NCI-H2196 (cell line): ENCODE measurements around the gene FBLN5.

Experiments
- DNase-seq: peaks from one replicate; lab custom pipeline; 2025; ENCODE audit not compliant: unreplicated experiment; lab: John Stamatoyannopoulos, UW

FBLN5 gene

GRCh38 chr14:91947475-91948184 is at the start of gene FBLN5:
Gene FBLN5 (minus strand): TSS chr14:91947694. CDS start chr14:91947229, 465 bp downstream.
- no peak for DNase-seq

DNA sequence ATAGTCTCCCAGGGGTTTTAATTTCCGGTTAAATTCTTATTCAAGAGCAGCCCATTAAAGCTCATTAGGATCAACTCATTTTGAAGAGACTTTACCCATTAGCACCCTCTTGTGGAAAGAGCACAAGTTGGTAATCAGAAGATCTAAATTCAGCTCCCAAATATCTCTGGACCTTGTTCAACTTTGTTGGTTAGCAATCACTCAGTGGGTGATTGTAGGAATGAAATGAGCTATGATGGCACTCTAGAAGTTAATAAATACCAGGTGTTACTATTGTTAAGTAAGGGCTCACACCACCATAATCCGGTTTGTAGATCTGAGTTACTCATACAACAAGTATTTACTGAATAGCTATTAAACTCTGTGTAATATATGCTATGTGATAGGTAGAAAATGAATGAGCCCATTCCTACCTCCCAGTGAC is 49.5 kb upstream of the FBLN5 start:
- DNase-seq = peak; percentile 32

DNA sequence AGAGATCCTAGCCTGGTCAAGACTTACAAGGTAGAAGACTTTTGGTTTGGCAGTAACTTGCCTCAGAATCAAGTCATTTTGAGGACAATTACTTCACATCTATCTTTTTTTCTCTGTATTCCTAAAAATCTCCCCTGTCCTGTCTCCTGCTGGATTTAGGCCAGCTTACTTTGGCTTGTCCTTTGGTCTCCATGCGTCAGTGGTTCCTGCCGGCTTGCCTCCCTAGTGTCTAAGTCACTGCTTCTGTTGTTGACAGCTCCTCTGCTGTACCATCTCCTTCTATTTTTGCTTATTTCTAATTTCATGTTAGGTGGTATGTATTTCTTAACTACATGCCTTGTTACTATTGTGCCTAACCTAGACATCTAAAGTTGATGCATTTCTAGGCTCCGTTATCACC is 39.7 kb upstream of the FBLN5 start:
- no peak for DNase-seq

GRCh38 chr14:91985521-91986255 is 38.2 kb upstream of the FBLN5 start:
- DNase-seq = no peak

- DNase-seq = no peak
These were observed 37.5 kb upstream of the FBLN5 start for GRCh38 chr14:91985008-91985407.

DNA sequence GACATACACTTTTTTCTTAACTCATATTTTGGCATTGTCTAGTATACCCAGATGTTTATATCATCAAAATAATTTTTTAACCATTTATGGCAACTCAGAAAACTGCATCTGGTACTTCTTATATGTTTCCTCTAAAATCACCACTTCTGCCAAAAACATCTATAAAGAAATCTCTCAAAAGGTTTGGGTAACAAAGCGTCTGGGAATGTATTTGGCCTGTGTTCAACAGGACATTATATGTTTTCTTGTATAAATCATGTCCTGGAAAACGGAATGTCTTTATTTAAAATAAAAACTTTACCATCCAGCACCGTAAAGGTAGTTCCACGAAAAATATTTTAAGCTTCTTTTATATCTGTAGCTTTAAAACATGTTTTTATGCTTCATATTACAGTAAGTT is 36.1 kb upstream of the FBLN5 start:
- DNase-seq = no peak

- peak; percentile 0 for DNase-seq
These were observed 32.7 kb upstream of the FBLN5 start for GRCh38 chr14:91980157-91980556.

GRCh38 chr14:91977884-91978283 is 30.4 kb upstream of the FBLN5 start:
- DNase-seq = no peak

GRCh38 chr14:91975763-91976162 is 28.3 kb upstream of the FBLN5 start:
- DNase-seq = no peak

DNA sequence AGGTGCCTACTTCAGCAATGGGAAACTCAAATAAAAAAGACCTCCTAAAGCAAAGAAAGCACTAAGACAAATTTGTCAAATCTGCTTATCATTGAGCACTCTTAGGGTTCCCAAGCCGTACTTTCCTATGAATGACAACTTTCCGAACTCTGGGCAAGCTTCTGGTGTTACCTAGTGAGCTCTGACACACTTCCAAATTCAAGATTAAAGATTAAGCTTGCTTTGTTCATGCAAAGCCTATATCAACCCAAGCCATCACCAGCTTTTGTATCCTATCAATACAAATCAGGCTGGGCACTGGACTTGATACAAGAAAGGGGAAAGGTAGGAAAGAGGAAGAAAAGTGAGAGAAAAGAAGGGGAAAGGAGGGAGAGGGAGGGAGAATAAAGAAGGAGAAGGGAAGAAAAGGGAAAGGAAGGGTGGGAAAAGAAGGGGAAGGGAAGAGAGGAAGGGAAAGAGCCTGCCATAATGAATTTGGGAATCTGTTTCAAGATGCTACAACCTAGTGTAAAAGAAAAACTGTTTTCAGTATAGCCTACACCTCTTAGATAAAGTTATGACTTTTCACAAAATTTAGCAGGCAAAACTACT is 23.8 kb upstream of the FBLN5 start:
- DNase-seq = no peak

DNA sequence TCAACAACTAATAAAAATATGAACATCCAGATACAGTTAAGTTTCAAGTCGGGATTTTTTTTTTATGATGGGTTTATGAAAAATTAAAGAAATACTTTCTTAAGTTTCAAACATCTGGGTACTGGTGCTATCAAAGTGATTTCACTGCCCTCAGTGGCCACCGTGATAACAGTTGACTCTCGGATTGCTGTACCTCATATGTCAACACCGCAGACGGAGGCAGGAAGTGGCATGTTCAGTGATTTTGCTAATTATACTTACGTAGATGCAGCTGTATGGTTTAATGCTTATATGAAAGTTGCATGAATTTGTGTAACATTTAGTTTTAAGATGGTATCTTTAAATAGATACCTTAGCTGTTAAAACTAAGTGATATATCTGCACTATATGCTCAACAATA is 20.8 kb upstream of the FBLN5 start:
- no peak for DNase-seq

GRCh38 chr14:91964724-91965123 is 17.2 kb upstream of the FBLN5 start:
- DNase-seq = no peak

DNA sequence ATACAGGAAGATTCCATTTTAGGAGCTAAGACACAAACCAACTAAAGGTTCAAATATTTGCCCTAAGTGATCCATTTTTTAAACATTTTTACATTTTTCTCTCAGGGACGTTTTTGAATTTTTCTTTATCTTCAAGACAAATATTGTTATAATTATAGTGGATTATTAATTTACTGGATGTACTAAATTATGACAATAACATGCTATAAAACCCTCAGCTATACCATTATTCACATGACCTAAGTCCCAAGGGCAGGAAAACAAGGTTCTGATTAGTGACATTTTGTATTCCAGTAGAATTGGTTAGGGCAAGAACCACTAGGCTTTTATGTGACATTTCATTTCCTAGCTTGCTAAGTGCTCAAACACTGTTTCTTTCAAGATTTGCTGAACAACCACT is 16.5 kb upstream of the FBLN5 start:
- no peak for DNase-seq

DNA sequence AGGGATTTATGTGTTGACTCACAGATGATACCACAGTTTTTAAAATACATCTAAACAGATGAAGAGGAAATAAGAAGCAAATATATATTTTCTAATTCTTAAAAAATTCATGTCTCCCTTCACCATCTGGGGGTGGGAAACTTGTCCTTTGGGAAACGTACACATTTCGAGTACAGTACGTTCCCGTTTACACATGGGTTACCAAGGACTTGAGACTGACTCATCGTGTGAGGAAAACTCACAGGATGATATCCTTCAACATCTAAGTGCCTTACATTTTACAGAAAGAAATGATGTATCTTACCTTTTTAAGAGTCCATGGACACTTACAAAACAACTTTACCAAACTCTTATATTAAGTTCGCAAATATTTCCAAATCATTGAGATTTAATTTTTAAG is 16.0 kb upstream of the FBLN5 start:
- DNase-seq = no peak

DNA sequence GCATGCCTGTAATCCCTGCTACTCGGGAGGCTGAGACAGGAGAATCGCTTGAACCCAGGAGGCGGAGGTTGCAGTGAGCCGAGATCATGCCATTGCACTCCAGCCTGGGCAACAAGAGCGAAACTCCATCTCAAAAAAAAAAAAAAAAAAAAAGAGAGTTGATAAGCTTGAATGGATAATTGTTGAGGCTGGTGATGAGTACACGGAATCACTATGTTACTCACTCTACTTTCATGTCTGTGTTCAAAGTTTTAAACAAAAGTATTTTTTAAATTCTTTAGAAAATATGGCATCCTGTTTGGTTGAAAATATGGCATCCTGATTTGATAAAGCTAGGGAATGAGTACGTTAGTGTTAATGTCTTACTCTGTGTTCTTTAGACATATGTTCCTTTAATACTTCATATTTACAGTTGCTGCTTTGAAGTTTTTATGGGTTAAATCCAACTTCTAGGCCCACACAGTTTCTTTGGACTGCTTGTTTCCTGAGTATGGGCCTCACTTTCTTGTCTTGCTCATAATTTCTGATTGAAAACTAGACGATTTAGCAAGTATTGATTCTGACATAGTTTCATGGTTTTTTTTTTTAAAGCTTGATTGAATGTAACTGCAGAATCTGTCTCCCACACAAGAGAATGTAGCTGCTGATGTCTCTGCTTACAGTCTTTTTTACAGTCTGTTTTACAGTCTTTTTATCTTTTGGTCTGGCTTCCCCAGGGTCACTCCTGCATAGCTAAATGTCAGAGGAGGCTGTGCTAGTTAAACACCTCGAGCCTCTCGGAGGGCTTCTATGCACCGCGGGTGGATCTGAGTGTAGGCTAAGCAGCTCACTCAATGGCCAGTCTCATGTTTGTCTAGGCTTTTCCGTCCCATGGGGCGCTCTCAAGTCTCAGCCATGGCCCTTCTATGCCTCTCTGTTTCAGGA is 14.1 kb upstream of the FBLN5 start:
- DNase-seq = no peak

DNA sequence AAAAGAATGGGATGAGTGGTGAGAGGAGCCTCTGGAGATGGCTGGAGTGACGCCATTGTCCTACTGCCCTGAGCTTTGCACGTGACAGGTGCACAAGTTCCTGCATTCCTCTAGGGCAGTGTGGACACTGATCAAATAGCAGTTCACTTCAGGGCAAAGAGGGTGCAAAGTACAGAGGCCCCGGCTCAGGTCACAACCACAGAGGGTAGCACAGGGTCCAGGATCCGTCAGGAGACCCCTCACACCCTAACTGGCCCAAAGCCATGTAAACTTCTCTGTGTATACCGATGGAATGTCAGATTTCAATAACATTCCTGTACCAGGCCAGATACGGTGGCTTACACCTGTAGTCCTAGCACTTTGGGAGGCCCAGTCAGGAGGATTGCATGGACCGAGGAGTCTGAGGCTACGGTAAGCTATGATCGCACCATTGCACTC is 10.4 kb upstream of the FBLN5 start:
- no peak for DNase-seq

GRCh38 chr14:91956616-91957015 is 9.1 kb upstream of the FBLN5 start:
- DNase-seq = no peak

DNA sequence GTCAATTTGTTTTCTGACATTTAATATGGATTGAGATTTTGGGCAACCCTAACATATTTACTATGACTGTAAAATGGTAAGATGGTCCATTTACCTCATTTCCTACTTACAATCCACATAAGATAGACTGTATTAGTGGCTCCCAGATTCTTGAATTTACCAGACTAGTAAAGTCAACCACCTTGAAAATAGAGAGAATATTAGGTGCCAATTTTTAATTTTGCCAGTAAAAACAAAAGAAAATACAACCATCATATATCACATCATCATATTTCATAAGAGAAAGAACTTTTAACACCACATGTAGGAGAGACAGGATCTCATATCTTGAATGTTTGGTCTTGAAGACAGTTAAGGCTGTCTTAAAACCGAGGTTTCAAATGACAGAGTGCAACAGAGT is 7.7 kb upstream of the FBLN5 start:
- DNase-seq = no peak

DNA sequence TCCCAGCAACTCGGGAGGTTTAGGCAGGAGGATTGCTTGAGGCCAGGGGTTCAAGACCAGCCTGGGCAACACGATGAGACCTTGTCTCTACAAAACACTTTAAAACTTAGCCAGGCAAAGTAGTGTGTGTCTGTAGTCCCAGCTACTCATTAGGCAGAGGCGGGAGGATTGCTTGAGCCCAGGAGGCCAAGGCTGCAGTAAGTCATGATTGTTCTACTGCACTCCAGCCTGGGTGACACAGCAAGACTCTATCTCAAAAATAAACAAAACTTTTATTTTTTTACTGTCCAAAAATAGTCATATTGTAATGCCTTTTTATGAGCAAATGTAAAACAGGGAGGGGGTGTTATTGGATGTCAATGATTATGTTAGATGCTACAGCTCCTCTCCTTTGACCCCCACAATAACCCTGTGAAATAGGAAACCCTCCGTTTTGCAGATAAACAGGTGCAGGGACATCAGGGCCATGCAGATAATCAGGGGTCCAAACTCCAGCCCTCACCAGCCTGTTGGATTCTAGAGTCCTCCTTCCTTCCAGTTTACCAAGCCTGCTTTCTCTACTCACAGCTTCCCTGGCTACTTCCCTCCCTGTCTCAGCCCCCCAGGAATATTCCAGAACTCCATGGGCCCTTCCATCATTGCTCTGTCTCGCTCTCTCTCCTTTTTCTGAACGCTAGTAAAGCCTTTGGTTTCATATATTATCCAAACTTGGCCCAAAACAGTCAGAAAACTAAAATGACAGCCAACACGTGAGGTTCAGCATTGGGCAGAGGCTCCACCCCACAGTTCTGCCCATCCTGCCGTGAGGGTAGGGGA is 5.9 kb upstream of the FBLN5 start:
- DNase-seq = no peak
